NCI-H2171 (cell line): Measurements from ENCODE around the gene CFAP251.
"Not testable (repeated sequence)": the region's sequence is repeated elsewhere in the genome, so short reads cannot be mapped to it uniquely, and the experiment has no call there.

Experiments used
- DNase-seq: peaks from one replicate; lab custom pipeline; 2025; lab: John Stamatoyannopoulos, UW

CFAP251 gene

DNA sequence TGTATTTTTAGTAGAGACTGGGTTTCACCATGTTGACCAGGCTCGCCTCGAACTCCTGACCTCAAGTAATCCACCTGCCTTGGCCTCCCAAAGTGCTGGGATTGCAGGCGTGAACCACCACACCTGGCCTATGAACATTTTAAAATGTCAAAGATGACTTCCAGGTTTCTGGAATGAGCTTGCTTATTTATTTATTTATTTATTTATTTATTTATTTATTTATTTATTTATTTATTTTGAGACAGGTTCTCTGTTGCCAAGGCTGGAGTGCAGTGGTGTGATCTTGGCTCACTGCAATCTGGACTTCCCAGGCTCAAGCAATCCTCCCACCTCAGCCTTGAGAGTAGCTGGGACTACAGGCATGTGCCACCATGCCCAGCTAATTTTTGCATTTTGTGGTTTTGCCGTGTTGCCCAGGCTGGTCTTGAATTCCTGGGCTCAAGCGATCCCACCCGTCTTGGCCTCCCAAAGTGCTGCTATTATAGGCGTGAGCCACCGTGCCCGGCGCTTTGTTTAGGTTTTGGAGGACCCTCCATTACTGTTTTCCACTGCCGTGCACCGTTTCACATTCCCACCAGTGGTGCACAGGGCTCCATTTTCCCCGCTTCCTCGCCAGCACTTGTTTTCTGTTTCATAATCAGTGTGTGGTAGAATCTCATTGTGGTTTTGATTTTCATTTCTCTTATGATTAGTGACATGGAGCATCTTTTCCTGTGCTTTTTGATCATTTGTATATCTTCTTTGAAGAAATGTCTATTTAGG is 6.4 kb upstream of the CFAP251 start:
- DNase-seq, result no peak

DNA sequence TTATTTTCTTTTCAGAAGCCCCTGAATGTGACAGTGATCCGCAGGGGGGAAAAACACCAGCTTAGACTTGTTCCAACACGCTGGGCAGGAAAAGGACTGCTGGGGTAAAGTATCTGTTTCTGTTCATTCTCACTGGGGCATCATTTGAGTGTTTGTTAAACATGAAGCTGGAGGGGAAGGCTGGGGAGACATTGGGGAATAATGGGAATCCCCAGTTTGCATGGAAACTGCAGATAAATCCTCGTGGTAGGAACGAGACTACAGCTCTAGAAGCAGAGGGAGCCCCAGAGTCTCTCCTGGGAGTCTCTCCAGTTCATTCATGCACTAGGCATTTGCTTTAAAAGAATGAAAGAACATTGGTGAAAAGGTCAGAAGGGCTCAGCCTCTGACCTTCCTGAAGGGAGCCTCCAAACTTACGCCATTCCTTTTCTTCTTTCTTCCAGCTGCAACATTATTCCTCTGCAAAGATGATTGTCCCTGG is 2.5 kb upstream of the CFAP251 start:
- no peak for DNase-seq

DNA sequence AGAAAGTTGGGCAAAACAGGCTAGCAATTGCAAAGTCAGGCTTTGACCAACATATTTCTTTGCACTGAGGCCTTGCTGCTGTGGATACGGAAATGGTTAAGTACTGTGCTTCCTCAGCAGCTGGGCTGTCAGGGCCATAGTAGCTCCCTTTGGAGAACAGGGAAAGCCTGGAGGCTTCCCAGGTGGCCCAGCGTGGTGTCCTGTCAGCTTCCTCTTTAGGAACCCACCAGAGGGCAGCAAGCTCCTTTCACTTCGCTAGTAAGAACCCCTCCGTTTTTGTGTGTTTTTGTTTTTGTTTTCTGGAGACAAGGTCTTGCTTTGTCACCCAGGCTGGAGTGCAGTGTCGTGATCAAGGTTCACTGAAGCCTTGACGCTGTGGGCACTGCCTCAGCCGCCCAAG is 1.7 kb upstream of the CFAP251 start:
- no peak for DNase-seq

DNA sequence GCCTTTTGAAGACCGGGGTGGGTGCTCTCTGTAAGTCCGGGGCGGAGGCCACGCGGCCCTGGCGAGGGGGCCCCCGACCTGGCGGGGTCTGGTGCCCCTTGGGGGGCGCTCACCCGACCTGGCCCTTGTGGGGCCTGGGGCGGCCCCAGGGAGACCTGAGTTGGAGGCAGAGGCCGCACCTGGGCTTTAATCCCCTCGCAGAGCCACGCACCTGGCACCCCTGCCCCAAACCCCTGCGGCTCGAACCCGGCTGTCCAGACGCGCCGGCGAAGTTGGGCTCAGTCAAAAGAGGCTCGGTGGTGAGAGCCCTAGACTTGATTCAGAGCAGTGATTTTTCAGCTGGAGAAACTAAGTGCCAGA is 267 bp downstream of the CFAP251 start:
- DNase-seq, result no peak

DNA sequence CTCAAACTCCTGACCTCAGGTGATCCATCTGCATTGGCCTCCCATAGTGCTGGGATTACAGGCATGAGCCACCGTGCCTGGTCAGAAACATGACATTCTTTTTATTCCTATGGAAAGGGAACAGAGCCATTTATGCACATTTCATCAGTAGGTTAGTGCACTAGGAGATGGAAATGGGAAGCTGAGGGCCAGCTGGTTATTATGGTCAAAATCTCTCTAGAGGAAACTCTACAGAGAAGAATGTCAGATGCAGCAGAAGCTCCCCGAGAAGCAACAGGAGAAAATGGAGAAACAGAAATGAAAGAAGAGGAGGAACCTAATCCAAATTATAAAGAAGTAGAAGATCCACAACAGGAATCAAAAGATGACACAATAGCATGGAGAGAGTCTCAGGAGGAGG is 2.7 kb downstream of the CFAP251 start:
- no peak for DNase-seq

DNA sequence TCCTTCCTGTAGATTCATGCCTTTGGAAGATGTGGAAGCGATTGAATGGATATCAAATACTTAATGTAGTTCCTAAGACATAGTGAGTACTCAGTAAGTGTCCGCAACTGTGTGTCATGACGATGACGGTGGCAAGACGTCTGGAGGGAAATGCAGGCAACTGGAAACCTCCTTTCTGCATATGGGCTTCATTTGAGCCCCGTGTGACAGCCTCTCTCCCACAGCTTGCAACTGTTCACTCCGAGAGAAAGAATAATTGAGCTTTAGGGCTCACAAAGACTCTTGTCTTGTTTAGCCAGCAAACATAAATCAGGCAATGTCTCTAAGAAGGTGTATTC is 6.9 kb downstream of the CFAP251 start:
- no peak for DNase-seq

DNA sequence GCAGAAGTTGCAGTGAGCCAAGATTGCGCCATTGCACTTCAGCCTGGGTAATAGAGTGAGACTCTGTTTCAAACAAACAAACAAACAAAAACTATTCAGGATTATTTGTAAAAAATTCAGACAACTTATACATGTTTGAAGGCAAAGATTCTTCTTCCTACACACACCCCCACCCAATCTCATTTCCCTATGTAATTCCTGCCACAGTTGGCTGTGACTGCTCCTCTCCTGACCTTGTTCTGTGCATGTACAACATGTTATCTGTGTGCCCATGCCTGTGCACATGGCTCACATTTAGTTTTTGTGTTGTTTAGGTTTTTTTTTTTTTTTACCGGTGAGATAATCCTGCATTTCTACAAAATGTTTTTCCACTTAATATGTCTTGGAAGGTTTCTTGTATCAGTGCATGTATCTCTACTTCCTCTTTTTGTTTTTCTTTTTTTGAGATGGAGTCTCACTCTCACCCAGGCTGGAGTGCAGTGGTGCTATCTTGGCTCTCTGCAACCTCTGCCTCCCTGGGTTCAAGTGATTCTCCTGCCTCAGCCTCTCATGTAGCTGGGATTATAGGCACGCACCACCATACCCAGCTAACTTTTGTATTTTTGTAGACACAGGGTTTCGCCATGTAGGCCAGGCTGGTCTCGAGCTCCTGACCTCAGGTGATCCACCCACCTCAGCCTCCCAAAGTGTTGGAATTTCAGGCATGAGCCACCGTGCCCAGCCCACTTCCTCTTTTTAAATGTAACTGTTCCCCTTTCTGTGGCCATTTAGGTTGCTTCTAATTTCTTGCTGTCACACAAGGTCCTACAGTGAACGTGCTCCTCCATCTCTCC is 8.7 kb downstream of the CFAP251 start:
- DNase-seq, result no peak

DNA sequence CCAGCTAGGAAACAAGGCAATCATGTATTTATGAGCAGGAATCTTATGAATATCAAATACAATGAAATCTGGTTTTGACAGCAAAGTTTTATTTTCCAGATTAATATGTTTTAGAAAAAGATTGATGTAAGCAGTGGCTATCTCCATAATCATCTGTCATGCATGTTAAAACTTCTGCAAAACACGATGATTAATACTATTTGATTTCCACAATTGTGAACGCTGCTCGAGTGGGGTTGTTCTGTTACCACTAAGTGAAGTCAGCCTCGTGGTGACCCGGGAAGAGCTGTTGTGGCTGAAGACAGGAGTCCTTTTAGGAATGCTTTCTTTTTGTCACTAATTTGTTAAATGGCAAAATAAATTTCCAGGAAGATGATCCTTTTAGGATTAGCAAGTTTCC is 9.4 kb downstream of the CFAP251 start:
- DNase-seq, result no peak

DNA sequence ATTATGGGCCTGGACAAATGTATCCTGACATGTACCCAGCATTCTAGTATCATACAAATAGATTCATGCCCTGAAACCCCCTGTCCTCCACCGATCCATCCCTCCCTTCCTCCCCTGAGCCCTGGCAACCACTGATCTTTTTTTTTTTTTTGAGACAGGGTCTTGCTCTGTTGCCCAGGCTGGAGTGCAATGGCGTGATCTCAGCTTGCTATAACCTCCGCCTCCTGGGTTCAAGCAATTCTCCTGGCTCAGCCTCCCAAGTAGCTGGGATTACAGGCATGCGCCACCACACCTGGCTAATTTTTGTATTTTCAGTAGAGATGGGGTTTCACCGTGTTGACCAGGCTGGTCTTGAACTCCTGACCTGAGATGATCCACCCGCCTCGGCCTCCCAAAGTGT is 11.2 kb downstream of the CFAP251 start:
- DNase-seq, result not testable (repeated sequence)

DNA sequence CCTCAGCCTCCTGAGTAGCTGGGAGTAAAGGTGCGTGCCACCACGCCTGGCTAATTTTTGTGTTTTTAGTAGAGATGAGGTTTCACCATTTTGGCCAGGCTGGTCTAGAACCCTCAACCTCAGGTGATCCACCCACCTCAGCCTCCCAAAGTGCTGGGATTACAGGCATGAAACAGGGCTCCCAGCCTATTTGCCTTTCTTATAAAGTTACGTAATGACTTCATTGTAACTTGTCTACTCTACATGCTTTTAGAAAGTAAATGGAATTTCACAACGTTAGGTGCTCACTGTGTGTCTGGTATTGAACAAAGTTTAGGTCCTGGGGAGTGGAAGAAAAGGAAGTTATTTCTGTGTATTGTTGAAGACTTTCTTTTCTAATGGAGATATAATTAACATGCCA is 12.5 kb downstream of the CFAP251 start:
- DNase-seq, result no peak

DNA sequence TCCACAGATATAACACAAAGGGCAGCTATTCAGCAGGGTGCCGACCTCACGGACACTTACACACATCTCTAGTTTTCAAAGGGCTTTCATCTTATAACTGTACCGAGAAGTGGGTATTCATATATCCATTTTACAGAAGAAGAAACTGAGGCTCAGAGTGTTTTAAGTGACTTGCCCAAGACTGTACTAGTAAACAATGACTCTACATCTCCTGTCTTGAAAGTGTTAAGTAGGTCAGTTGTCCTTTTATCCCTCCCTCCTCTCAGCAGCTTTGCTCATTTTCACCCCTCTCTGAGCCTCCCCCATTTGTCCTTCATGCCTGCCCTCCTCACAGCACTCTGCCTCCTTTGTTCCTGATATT is 13.8 kb downstream of the CFAP251 start:
- DNase-seq, result no peak

DNA sequence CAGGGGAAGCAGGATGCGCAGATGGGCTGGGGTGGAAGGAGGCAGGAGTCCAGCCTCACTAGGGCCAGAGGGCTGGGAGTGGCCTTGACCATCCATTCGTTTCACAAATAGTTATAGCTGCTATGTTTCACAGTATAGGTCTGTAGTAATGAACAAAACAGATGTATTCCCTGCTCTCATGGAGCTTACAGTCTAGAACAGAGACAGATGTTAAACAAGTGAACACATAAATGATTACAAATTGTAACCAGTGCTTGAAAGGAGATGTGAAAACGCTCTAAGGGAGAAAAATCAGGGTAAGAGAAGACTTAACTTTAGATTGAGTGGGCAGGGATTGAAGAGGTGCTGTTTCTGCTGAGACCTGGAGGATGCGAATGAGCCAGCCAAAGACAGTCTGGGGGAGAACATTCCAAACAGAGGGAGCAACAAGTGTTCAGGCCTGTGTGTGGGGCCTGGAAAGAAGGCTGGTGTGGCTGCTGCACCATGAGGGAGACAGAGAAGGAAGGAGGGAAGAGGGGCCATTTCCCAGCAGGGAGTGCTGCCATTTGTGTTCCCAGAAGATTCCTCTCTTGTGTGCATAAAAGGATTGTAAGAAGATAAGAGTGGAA is 14.6 kb downstream of the CFAP251 start:
- no peak for DNase-seq

DNA sequence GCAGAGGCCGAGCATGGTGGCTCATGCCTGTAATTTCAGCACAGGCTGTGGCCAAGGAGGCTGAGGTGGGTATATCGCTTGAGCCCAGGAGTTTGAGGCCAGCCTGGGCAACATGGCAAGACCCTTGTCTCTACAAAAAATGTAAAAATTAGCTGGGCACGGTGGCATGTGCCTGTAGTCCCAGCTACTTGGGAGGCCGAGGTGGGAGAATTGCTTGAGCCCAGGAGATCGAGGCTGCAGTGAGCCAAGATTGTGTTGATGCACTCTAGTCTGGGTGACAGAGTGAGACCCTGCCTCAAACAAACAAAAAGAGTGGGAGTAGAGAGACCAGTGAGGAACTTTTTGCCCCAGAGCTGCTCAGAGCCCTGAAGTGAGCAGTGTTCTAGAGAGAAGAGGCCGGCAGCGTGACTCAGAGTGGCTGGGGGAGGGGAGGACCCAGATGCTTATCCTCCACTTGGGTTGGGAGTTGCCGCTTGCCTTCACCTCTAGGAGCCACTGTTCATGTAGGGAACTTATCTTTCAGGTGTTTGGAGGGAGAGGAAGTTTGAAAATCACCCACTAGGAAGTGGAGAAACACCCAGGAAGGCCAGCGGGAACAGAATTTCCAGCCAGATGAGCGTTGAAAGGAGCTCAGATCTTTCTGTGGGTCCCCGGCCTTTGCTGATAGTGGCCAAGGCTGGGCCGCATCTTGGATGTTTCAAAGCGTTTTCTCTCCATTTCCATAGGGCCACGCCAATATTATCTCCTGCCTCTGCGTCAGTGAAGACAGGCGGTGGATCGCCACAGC is 15.3 kb downstream of the CFAP251 start:
- no peak for DNase-seq

DNA sequence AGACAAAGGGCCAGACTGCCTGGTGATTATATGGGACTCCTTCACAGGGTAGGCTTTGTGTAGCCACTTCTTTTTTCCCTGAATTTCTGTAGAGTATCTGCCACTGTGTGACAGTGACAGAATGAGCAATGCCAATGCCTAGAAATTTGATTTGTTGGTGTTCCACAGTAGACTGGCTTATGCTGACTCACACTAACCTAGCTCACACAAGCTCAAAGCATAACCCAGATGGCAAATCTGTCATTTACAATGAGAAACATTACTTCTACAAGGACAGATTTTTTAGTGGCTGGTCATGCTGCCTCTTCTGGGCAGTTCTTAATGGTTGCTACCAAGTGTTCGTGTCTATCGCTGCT is 15.9 kb downstream of the CFAP251 start:
- no peak for DNase-seq

DNA sequence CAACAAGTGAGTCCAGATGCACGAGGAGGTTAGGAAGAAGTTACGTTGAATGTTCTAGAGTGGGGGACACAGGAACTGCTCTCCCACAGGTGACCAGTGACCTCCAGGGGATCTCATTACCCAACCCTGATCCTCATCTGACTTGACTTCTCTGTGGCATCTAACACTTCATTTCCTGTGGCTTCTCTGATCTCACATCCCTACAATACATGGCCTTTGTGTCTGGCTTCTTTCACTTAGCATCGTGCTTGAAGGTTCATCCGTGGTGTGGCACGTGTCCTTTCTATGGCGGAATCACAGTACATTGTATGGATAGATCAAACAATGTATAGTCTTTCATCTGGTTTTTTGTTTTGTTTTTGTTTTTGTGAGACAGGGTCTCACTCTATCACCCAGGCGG is 19.3 kb downstream of the CFAP251 start:
- DNase-seq, result no peak

DNA sequence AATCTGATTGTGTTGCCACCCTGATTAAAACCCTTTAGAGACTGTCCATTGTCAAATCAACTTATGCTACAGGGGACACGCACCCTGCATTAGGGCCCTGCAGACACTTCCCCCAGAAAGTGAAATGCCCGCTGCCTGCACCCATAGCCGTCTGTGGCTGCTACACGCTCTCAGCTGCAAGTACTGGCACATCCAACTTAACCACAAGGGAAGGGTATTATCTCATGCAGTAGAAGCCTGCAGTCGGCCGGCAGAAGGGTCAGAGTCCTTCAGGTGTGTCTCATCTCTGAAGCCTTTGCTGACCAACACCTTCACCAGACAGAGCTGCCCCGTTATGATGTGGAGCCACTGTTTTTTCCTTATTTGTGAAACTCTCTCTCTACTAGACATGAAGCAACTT is 20.8 kb downstream of the CFAP251 start:
- no peak for DNase-seq

DNA sequence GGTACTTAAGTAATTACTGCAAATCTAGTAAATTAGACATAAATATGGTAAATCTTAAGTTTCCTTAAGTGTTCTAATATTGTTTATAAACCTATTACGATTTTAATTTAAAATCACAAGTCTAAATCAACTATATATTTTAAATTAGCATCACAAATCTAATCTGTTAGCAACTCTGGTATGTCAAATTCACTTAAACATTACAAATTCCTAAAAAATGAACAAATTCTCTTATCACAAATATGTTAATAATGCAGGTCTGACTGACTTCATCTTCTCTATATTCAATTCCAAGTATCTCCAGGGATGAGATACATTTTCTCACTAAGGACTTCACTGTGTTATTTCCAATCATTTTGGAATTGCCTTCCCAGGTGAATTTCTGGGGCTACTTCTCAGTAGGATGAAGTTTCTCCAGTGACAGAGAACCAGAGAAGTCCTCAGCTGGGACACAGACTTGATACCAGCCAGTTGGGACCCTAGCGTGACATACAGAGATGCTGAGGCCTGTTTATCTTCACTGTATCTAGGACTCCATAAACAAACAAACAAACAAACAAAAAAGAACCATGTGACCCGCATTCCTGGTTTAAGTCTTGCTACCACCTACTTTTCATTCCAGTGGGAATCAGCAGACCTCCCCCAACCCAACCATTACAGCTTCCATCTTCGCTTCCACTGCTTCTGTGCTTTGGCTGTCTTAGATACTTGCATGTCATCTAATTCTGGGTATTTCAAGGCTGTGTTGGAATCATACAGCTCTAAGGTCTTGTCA is 21.8 kb downstream of the CFAP251 start:
- DNase-seq, result no peak

DNA sequence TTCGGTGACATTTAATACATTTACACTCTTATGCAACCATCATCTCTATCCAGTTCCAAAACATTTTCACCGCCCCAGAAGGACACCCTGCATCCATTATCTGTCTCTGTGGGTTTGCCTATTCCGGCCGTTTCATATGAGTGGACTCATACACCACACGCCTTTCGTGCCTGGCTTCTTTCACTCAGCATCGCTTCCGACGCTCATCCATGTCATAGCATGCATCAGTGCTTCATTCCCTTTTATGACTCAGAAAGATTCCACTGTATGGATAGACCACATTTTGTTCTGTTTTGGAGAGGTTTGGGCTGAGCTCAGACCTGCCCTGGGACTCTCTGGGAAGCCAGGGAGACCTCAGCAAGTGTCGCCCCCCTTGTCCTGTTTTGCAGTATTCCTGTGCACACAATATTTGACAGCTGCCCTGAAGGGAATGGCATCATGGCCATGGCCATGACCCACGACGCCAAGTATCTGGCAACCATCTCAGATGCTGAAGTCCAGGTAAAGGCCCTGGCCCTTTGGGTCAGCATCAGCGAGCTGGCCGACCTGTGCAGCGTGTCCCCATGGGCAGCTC is 23.8 kb downstream of the CFAP251 start:
- no peak for DNase-seq

DNA sequence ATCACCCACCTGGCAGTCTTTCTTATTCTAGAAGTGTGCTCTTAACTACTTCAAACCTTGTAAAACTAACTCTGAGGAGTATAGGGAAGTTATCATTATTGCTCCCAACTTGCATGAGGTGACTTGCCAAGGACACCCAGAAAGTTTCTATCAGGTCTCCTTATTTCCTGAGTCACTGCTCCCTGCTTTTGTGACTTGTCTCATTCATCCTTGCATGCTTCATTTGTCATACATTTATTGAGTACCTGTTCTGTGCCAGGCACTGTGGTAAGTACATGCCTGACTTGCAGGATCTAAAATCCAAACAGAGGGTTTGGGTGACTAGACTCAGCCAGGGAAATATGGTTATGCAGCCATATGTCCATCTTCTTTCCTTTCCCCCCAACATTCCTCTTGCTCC is 25.5 kb downstream of the CFAP251 start:
- DNase-seq, result no peak

DNA sequence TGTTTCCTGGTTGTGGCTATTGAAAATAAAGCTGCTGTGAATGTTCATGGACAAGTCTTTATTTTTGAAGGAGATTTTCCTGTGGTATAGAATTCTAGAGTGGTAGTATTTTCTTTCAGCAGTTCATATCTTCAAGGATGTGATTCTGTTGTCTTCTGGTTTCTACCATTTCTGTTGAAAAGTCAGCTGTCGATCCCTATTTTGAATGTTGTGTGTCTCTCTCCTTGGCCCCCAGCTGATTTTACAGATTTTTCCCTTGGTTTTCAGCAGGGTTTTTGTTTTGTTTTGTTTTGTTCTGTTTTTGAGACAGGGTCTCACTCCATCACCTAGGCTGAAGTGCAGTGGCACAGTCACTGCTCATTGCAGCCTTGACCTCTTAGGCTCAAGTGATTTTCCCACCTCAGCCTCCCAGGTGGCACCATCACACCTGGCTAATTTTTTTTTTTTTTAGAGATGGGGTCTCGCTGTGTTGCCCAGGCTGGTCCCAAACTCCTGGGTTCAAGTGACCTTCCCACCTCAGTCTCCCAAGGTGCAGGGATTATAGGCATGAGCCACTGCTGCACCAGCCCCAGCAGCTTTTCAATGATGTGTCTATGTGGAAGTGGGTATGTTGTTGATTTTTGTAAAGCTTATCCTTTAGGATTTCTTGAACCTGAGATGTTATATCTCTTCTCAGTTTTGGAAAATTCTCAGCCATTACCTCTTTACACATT is 28.1 kb downstream of the CFAP251 start:
- no peak for DNase-seq

DNA sequence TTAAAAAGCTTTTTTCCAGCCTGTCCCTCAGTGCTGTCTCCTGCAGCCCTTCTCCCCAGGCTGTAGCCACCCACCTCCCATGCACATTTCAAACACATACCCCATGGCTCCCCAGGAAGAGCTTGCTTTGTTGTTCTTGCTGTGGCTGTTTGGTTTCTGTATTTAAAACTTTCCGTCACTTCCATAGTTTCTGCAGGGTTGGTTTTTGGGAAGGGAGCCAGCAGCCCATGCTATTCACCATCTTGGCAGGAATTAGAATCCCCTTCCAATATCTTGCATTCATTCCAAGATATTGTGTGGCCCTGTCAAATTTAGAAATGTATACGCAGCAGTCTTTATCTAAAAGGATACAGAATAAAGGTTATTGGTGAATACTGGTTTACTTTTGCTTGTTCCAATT is 29.6 kb downstream of the CFAP251 start:
- DNase-seq, result no peak
